GM21576 (cell line): Measurements from ENCODE around the gene PEF1.

Experiments used
- ATAC-seq: cut with Tn5 transposase; IDR thresholded peaks from one replicate; pipeline ENCODE4 v1.9.1; 2021; ENCODE audit warnings: mild to moderate bottlenecking, moderate library complexity; ENCODE audit not compliant: unreplicated experiment

The PEF1 gene

GRCh38 chr1:31586376-31587327 is 58.0 kb downstream of the PEF1 start:
- no peak for ATAC-seq

GRCh38 chr1:31585736-31586365 is 58.8 kb downstream of the PEF1 start:
- no peak for ATAC-seq

- no peak for ATAC-seq
Observed at GRCh38 chr1:31584869-31585735, 59.6 kb downstream of the PEF1 start.

GRCh38 chr1:31583995-31584868 is 60.4 kb downstream of the PEF1 start:
- no peak for ATAC-seq

GRCh38 chr1:31583082-31583994 is 61.3 kb downstream of the PEF1 start:
- no peak for ATAC-seq

GRCh38 chr1:31581821-31582810 is 62.6 kb downstream of the PEF1 start:
- no peak for ATAC-seq

GRCh38 chr1:31580891-31581603 is 63.6 kb downstream of the PEF1 start:
- ATAC-seq: no peak

- ATAC-seq: no peak
Observed at GRCh38 chr1:31580513-31580870, 64.2 kb downstream of the PEF1 start.
